Large intestine (tissue), 3 donors: ENCODE results near the gene CADM1. TPM values are rescaled to one million over a fixed set of nuclear protein-coding genes. Genes with fewer than 3 reads are reported as not detected.

Experiments
- DNase-seq, 2 donors: peaks; one replicate each; pipeline versions ENCODE4 v3.0.0 to v3.0.0-alpha.2; 2013
- H3K27ac ChIP-seq: one replicate; pipeline ENCODE4 v1.5.1; 2013; ENCODE audit warnings: low read length
- H3K27me3 ChIP-seq: 2 replicates; pipeline ENCODE4 v1.6.1; 2013; ENCODE audit warnings: low read length; ENCODE audit not compliant: control insufficient read depth, insufficient read depth
- H3K36me3 ChIP-seq: 2 replicates; pipeline ENCODE4 v1.6.1; 2013; ENCODE audit warnings: low read length; ENCODE audit not compliant: control insufficient read depth, insufficient read depth
- H3K4me1 ChIP-seq: one replicate; pipeline ENCODE4 v1.6.1; 2013; ENCODE audit warnings: low read length; ENCODE audit not compliant: control insufficient read depth, insufficient read depth
- H3K4me3 ChIP-seq: one replicate; pipeline ENCODE4 v1.5.1; 2013; ENCODE audit warnings: low read length
- H3K9me3 ChIP-seq: one replicate; pipeline ENCODE4 v1.6.1; 2013; ENCODE audit warnings: mild to moderate bottlenecking, low read depth, low read length, moderate library complexity; ENCODE audit not compliant: control insufficient read depth
- WGBS: methylation state at CpG from one replicate; pipeline ENCODE4 v1.1.5; 2013; ENCODE audit warnings: low lambda C conversion rate; ENCODE audit not compliant: insufficient coverage; 5-methylcytosine and 5-hydroxymethylcytosine counted together
- polyA plus RNA-seq: library from polyadenylated mRNA; unstranded; fragments of 120-200 nt; gene quantifications from one replicate; pipeline ENCODE4 v1.2.1, GENCODE V29; 2013

CADM1 gene
- polyA plus RNA-seq, 1 donor: 32.7 TPM

GRCh38 chr11:115269191-115269950, 234.8 kb downstream of the CADM1 start:
- DNase-seq: no peak
- no peak overlapping the region for H3K4me3 ChIP-seq
- H3K27me3 ChIP-seq: no peaks in the 10 kb centered on the region
- H3K9me3 ChIP-seq: no peaks in the 10 kb centered on the region
- 100% methylated on average over 2 of the region's 8 CpGs for WGBS
- no peak overlapping the region for H3K27ac ChIP-seq
- H3K4me1 ChIP-seq: no peaks in the 10 kb centered on the region
- no peaks in the 10 kb centered on the region for H3K36me3 ChIP-seq

- Histone ChIP-seq H3K36me3 (no peaks in the 10 kb centered on the region), H3K4me3 (no peak overlapping the region), H3K9me3 (no peaks in the 10 kb centered on the region), H3K27ac (no peak overlapping the region), H3K27me3 (no peaks in the 10 kb centered on the region), H3K4me1 (no peaks in the 10 kb centered on the region)
- DNase-seq: no peak
- WGBS: no CpG with 5 or more reads among the region's 7 CpGs
Measured at GRCh38 chr11:115267871-115268270, 236.3 kb downstream of the CADM1 start.

DNA sequence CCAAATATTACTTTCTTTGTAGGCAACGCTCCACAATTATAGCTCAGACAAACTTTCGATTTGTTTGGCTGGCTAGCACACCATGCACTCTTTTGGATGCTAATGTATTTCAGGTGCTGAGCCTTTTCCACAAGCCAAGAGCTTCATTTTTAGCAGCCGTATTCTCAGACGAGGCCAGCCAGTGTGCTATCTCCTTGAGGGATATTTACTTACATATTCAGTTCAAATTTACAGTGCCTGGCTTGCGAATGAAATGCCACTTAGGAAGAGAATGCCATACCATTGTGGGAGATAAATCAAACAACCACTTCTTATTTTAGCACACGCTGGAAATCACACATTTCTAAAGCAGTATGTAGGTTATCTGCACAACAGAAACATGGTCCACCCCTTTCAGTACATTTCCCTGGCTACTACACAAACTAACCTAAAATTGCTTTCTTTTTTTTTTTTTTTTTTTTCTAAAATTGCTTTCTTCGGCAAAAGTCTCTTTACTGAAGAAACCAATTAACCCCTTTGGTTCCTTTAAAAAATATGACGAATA, 236.9 kb downstream of the CADM1 start:
- DNase-seq: no peak
- H3K27me3 ChIP-seq: no peaks in the 10 kb centered on the region
- 83% methylated on average over 2 of the region's 8 CpGs for WGBS
- no peaks in the 10 kb centered on the region for H3K4me1 ChIP-seq
- no peaks in the 10 kb centered on the region for H3K36me3 ChIP-seq
- no peak overlapping the region for H3K27ac ChIP-seq
- H3K9me3 ChIP-seq: no peaks in the 10 kb centered on the region
- H3K4me3 ChIP-seq: no peak overlapping the region

- no CpG with 5 or more reads among the region's 5 CpGs for WGBS
- H3K36me3 ChIP-seq: no peaks in the 10 kb centered on the region
- no peaks in the 10 kb centered on the region for H3K4me1 ChIP-seq
- H3K27ac ChIP-seq: no peak overlapping the region
- no peak overlapping the region for H3K4me3 ChIP-seq
- no peaks in the 10 kb centered on the region for H3K9me3 ChIP-seq
- no peak for DNase-seq
- no peaks in the 10 kb centered on the region for H3K27me3 ChIP-seq
Measured at GRCh38 chr11:115266066-115266639, 238.1 kb downstream of the CADM1 start.

DNA sequence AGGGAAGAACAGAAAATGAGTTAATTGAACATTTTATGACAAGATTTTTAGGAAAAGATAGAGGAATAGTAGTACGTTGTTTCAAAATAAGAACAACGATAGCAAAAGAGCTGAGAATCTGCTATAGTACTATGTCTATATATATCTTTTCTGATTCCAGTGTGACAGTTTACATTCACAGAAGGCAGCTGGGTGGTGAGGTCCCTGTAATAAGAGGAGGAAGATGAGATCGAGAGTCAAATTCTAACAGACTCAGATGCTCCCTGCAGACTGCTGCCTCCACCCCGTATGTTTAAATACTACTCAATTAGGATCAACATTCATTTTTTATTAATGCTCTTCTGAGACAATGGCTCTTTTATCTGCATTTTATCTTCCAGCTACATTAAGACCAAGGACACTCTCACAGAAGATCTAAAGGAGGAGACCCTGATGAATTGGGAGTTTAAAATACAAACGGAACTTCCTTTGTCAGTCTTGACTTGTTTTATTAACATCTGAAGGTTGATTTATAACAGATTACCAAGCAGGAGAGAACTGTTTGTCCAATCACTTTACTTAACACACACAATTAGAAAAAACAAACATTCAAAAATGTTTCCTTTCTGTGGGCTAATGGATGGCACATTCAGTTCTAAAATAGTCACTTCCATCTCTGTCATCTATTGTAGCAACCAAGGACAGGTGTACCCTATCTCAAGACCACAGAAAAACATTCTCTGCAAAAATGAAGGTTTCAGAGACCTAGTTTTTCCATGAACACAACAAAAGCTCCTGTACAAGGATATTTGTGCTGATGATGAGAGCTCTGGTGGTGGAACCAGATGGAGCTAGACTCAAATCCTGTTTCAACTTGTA, 240.2 kb downstream of the CADM1 start:
- no peaks in the 10 kb centered on the region for H3K36me3 ChIP-seq
- no peak overlapping the region for H3K27ac ChIP-seq
- H3K27me3 ChIP-seq: no peaks in the 10 kb centered on the region
- no peak overlapping the region for H3K4me3 ChIP-seq
- H3K9me3 ChIP-seq: no peaks in the 10 kb centered on the region
- no peak for DNase-seq
- 47% methylated on average over 3 of the region's 5 CpGs for WGBS
- no peaks in the 10 kb centered on the region for H3K4me1 ChIP-seq

GRCh38 chr11:115258216-115258615, 246.0 kb downstream of the CADM1 start:
- Histone ChIP-seq H3K27me3 (no peaks in the 10 kb centered on the region), H3K4me3 (no peak overlapping the region), H3K36me3 (no peaks in the 10 kb centered on the region), H3K4me1 (no peaks in the 10 kb centered on the region), H3K27ac (no peak overlapping the region), H3K9me3 (no peaks in the 10 kb centered on the region)
- WGBS: no CpG with 5 or more reads among the region's 5 CpGs
- no peak for DNase-seq

DNA sequence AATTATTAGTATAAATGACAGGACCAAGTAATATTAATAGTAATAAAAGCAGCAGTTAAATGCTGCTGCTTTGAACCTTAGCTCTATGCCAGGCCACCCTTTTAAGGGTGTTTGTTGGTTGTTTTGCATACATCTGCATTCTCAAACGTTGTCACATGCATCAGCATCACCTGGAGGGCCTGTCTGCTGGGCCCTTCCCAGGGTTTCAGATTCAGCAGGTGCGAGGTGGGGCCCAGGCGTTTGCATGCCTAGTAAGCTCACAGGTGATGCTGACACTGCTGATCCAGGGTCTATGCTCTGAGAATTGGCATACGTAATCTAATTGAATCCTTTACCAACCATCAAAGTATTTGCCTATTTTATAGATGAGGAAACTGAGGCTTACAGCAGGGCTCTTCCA, 246.5 kb downstream of the CADM1 start:
- no peak overlapping the region for H3K4me3 ChIP-seq
- no peak for DNase-seq
- no peaks in the 10 kb centered on the region for H3K9me3 ChIP-seq
- WGBS: no CpG with 5 or more reads among the region's 4 CpGs
- no peaks in the 10 kb centered on the region for H3K36me3 ChIP-seq
- no peaks in the 10 kb centered on the region for H3K27me3 ChIP-seq
- H3K4me1 ChIP-seq: no peaks in the 10 kb centered on the region
- H3K27ac ChIP-seq: no peak overlapping the region

- no peak overlapping the region for H3K4me3 ChIP-seq
- no peaks in the 10 kb centered on the region for H3K36me3 ChIP-seq
- H3K4me1 ChIP-seq: no peaks in the 10 kb centered on the region
- no peak overlapping the region for H3K27ac ChIP-seq
- DNase-seq: no peak
- H3K27me3 ChIP-seq: no peaks in the 10 kb centered on the region
- no peaks in the 10 kb centered on the region for H3K9me3 ChIP-seq
Measured at GRCh38 chr11:115257270-115257669, 246.9 kb downstream of the CADM1 start.

DNA sequence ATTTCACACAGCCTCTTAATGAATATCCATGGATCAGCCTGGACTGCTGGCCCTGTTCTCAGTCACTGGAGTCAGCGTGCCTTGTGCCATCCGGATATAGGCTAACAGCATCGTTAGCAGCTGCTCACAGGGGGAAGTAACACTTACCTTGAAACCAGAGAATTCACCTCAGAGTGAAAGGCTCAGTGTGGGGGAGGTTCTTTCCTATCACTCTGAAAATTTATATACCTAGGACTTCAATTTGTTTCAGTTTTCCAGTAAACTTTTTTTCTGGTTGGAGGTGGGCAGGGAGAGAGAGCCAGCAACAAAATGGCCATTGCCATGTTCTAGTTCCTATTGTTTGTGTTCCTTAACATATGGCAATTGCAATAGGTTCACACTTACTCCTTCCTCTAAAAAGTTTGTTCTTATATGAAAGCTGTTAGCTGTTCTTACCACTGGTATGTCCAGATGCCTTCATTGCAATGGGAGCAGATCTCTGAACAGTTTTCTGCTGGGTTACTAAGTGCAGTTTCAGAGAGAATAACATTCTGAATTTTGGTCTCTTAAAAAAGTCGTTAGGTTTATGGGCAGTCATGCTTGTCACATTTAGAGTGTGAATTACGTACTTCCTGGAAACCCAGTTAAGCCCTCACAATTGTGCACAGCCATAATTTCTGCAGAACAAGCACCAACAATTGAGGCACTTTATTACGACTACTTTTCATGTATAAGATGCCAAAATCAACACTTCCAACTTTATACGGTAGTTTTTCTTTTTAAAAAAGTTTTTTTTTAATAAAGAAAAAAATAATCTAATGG, 247.6 kb downstream of the CADM1 start:
- H3K4me1 ChIP-seq: no peaks in the 10 kb centered on the region
- 86% methylated on average over 2 of the region's 7 CpGs for WGBS
- H3K27me3 ChIP-seq: no peaks in the 10 kb centered on the region
- no peak for DNase-seq
- no peaks in the 10 kb centered on the region for H3K36me3 ChIP-seq
- no peak overlapping the region for H3K27ac ChIP-seq
- no peaks in the 10 kb centered on the region for H3K9me3 ChIP-seq
- no peak overlapping the region for H3K4me3 ChIP-seq
